GM18520 (cell line): Measurements from ENCODE around the gene FAM163A.
"Not testable (repeated sequence)": the region's sequence is repeated elsewhere in the genome, so short reads cannot be mapped to it uniquely, and the experiment has no call there.

Experiments
- ATAC-seq: cut with Tn5 transposase; IDR thresholded peaks from one replicate; pipeline ENCODE4 v1.9.1; 2021; ENCODE audit not compliant: unreplicated experiment

FAM163A gene

DNA sequence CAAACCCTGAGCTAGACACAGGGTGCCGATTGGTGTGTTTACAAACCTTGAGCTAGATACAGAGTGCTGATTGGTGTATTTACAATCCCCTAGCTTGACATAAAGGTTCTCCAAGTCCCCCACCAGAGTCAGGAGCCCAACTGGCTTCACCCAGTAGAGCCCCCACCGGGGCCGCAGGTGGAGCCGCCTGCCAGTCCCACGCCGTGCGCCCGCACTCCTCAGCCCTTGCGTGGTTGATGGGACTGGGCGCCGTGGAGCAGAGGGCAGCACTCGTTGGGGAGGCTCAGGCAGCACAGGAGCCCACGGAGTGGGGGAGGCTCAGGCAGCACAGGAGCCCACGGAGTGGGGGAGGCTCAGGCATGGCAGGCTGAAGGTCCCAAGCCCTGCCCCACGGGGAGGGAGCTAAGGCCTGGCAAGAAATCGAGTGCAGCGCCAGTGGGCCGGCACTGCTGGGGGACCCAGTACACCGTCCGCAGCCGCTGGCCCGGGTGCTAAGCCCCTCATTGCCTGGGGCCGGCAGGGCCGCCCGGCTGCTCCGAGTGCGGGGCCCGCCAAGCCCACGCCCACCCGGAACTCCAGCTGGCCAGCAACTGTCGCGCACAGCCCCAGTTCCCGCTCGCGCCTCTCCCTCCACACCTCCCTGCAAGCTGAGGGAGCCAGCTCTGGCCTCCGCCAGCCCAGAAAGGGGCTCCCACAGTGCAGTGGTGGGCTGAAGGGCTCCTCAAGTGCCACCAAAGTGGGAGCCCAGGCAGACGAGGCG is 93.8 kb downstream of the FAM163A start:
- ATAC-seq: not testable (repeated sequence)

DNA sequence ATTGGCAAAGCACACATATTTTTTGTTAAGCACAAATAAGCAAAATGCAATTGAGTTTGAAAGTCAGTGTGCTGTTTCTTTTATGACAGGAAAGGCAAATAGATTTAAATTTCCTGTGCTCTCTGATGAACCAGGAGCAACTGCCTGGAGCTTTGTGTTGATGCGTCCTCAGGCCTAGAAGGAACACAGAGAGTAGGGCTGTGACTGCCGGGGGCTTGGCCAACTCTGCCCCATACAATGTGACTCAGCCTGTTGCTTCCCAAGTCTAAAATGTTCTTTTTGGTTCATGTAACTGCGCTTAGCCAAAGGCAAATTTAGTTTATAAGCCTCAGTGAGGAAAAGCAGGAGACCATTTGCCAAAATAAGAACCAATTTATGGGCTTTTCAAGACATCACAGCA is 97.0 kb downstream of the FAM163A start:
- ATAC-seq: no peak

DNA sequence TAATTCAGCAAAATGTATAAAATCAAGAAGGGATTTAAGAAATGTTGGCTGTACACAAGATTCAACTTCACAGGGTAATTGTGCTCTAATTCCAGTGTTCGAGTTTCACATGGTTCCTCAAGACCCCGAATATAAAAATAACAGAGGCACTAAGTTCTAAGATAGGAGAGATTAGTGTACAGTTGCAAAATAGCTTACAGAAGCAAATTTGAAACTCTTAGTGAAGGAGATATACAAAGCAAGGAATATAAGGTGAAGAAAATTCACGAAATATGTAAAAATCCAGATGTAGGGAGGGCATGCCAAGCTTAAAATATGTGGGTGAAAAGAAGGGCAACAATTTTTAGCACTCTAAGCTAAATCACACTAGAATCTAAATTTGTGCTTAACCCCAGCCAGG is 105.1 kb downstream of the FAM163A start:
- no peak for ATAC-seq

GRCh38 chr1:179853102-179853501 is 110.0 kb downstream of the FAM163A start:
- ATAC-seq: no peak

GRCh38 chr1:179855831-179856230 is 112.7 kb downstream of the FAM163A start:
- not testable (repeated sequence) for ATAC-seq

DNA sequence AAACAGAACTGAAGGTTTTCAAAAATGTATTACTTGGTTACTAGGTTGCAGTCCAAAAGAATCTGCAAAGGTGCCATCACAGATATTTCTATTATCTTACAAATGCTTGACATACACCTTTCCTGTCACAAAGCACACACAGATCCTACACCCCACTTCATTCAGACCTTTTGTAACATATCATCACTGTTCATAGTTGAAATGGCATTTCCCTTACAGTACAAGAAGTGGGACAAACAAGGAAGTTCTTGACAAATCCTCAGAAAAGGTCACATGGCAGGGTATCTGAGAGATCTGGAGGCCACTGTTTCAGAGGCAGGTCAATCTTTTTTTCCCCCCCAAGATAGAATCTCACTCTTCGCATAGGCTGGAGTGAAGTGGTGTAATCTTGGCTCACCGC is 113.2 kb downstream of the FAM163A start:
- no peak for ATAC-seq

DNA sequence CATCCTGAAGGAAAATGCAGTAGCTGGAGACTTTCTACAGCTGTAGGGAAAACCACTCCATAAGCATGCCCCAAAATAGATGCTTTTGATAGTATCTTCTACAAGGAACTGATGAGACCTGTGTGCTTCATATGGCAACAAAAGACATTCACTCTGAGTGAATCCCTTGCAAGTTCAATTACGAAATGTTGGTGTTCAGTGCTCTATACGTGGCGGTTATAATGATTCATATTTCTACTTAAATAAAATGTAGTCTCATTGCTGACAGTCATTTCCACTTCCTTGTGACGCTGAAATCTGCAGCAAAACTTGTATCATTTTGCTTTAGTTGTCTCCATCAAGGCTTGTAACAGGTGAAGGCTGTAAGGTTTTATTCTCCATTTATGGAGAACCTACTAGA is 113.9 kb downstream of the FAM163A start:
- no peak for ATAC-seq

GRCh38 chr1:179860652-179861051 is 117.6 kb downstream of the FAM163A start:
- ATAC-seq: no peak

GRCh38 chr1:179865377-179865776 is 122.3 kb downstream of the FAM163A start:
- no peak for ATAC-seq
